ENCODE measurements around the gene AVPR2.

The AVPR2 gene

GRCh38 chrX:153908219-153908860, 3.9 kb downstream of the AVPR2 start:
- no peak for DNase-seq (ENCODE audit: low read depth, low spot score)
- H3K4me3 ChIP-seq (ENCODE audit: low read length) = no peak overlapping the region

- no peak for DNase-seq (ENCODE audit: low read depth, low spot score)
- H3K4me3 ChIP-seq (ENCODE audit: low read length) = no peak overlapping the region
Observed at GRCh38 chrX:153909024-153909979, 4.8 kb downstream of the AVPR2 start.

GRCh38 chrX:153909980-153910360, 5.5 kb downstream of the AVPR2 start:
- H3K4me3 ChIP-seq (ENCODE audit: low read length) = no peak overlapping the region
- DNase-seq (ENCODE audit: low read depth, low spot score) = no peak

- no peak overlapping the region for H3K4me3 ChIP-seq (ENCODE audit: low read length)
- no peak for DNase-seq (ENCODE audit: low read depth, low spot score)
Observed at GRCh38 chrX:153910446-153910845, 6.0 kb downstream of the AVPR2 start.

GRCh38 chrX:153911798-153912197, 7.3 kb downstream of the AVPR2 start:
- H3K4me3 ChIP-seq (ENCODE audit: low read length) = no peak overlapping the region
- peak; percentile 47 for DNase-seq (ENCODE audit: low read depth, low spot score)

GRCh38 chrX:153913211-153913610, 8.7 kb downstream of the AVPR2 start:
- no peak for DNase-seq (ENCODE audit: low read depth, low spot score)
- no peak overlapping the region for H3K4me3 ChIP-seq (ENCODE audit: low read length)

- DNase-seq (ENCODE audit: low read depth, low spot score) = no peak
- no peak overlapping the region for H3K4me3 ChIP-seq (ENCODE audit: low read length)
Observed at GRCh38 chrX:153913701-153914100, 9.2 kb downstream of the AVPR2 start.

- no peak for DNase-seq (ENCODE audit: low read depth, low spot score)
- no peak overlapping the region for H3K4me3 ChIP-seq (ENCODE audit: low read length)
Observed at GRCh38 chrX:153917869-153918268, 13.4 kb downstream of the AVPR2 start.

GRCh38 chrX:153919281-153919680, 14.8 kb downstream of the AVPR2 start:
- no peak overlapping the region for H3K4me3 ChIP-seq (ENCODE audit: low read length)
- no peak for DNase-seq (ENCODE audit: low read depth, low spot score)

- DNase-seq (ENCODE audit: low read depth, low spot score) = no peak
- H3K4me3 ChIP-seq (ENCODE audit: low read length) = no peak overlapping the region
Observed at GRCh38 chrX:153920546-153920945, 16.1 kb downstream of the AVPR2 start.

GRCh38 chrX:153921070-153921469, 16.6 kb downstream of the AVPR2 start:
- H3K4me3 ChIP-seq (ENCODE audit: low read length) = no peak overlapping the region
- no peak for DNase-seq (ENCODE audit: low read depth, low spot score)

- H3K4me3 ChIP-seq (ENCODE audit: low read length) = no peak overlapping the region
- no peak for DNase-seq (ENCODE audit: low read depth, low spot score)
Observed at GRCh38 chrX:153921511-153922446, 17.3 kb downstream of the AVPR2 start.

- no peak for DNase-seq (ENCODE audit: low read depth, low spot score)
- H3K4me3 ChIP-seq (ENCODE audit: low read length) = no peak overlapping the region
Observed at GRCh38 chrX:153922932-153923857, 18.7 kb downstream of the AVPR2 start.

GRCh38 chrX:153924149-153924861, 19.8 kb downstream of the AVPR2 start:
- DNase-seq (ENCODE audit: low read depth, low spot score) = no peak
- H3K4me3 ChIP-seq (ENCODE audit: low read length) = peak overlapping the region; percentile 85

- DNase-seq (ENCODE audit: low read depth, low spot score) = no peak
- H3K4me3 ChIP-seq (ENCODE audit: low read length) = peak overlapping the region; percentile 85
Observed at GRCh38 chrX:153925387-153925738, 20.9 kb downstream of the AVPR2 start.

GRCh38 chrX:153925739-153926551, 21.5 kb downstream of the AVPR2 start, which contains the start of gene ARHGAP4:
TSS of gene ARHGAP4 (minus strand) at chrX:153926264. CDS start at chrX:153926202, 62 bp downstream.
- H3K4me3 ChIP-seq (ENCODE audit: low read length) = peak within 1 kb of the TSS; percentile 85
- DNase-seq (ENCODE audit: low read depth, low spot score) = peak; percentile 40

GRCh38 chrX:153926552-153926857, 22.0 kb downstream of the AVPR2 start:
- peak overlapping the region; percentile 85 for H3K4me3 ChIP-seq (ENCODE audit: low read length)
- no peak for DNase-seq (ENCODE audit: low read depth, low spot score)
